Fibroblast of skin of abdomen (primary cell): Measurements from ENCODE around the gene PSMC2. TPM values are rescaled to one million over a fixed set of nuclear protein-coding genes. Genes with fewer than 3 reads are reported as not detected.
A peak's percentile ranks its signal among the peaks of the same experiment; 100 is the strongest.

ENCODE experiments used
- DNase-seq: peaks from one replicate; pipeline ENCODE4 v3.0.0-alpha.2; 2013
- polyA plus RNA-seq, 2 experiments: library from polyadenylated mRNA; unstranded; fragments of 120-200 nt; gene quantifications; one replicate each; pipeline ENCODE4 v1.2.1, GENCODE V29; 2013; ENCODE audit not compliant: insufficient read length in 2 of 2

Gene PSMC2
- 115 TPM for polyA plus RNA-seq (2013, experiment 1 of 2; ENCODE audit: insufficient read length)
- polyA plus RNA-seq (2013, experiment 2 of 2; ENCODE audit: insufficient read length) = 115 TPM

DNA sequence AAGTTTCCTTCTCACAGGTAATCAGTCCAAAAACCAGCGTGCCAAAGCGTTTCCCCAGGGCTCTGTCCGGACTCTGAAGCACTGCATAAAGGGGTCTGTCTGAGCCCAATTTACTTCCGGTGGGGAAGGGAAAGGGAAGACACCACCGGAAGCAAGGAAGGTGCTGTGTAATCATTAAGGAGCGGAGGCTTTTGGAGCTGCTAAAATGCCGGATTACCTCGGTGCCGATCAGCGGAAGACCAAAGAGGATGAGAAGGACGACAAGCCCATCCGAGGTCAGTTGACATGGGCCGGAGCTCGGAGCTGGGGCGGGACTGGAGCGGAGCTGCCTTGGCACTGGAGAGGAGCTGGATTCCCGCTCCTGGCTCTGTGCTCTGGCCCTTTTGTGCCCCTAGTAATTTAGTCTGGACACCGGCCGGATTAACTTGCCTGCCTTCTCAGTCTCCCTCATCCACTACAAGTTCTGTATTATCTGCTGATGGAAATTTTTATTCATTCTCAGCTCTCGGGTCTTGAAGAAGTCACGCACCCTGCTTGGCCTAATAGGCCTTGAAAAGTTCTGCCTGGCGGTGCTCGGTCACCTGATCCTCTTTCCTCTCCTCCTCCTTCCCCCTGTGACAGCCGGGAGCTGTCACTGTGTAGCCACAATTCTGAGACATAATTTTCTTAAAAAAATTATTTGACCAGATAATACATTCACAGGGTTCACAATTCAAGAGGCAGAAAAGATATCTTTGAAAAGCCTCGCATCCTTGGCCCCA lies at the start of gene PSMC2:
PSMC2 (plus strand) TSS at position 137 of the 761 bp plus-strand sequence; CDS start at position 206, 69 bp downstream.
- DNase-seq = peak; percentile 92

GRCh38 chr7:103297837-103298179 lies 49.6 kb upstream of the PSMC2 start:
- no peak for DNase-seq

DNA sequence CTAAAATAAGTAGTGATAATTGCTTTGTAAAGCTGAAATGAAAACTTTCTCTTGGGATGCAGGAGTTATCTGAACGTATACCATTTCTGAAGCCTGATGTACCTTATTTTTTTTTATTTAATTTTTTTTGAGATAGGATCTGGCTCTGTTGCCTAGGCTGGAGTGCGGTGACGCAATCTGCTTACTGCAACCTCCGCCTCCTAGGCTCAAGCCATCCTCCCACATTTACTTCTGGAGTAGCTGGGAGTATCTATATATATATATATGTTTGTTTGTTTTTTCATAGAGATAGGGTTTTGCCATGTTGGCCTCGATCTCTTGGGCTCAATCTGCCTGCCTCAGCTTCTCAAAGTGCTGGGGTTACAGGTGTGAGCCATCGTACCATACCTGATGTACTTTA lies 47.8 kb upstream of the PSMC2 start:
- no peak for DNase-seq

- no peak for DNase-seq
Measured at GRCh38 chr7:103301441-103301840, 46.0 kb upstream of the PSMC2 start.

GRCh38 chr7:103307503-103308231 lies 39.8 kb upstream of the PSMC2 start:
- no peak for DNase-seq

DNA sequence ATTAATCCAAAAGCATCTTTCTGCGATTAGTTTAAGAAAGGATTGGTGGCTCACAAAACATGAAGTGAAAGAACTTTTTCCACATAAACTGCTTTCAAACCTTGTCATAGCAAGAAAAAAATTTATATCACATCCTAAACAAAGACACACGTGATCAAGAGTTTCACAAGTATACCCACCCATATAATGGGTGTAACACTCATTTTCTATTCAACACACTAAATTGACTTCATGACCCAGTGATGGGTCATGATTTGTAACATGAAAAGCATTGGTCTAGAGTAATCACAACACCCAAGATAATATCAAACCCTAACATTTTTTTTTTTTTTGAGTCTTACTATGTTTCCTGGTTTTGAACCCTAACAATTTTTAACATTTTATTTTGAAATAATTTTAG lies 32.6 kb upstream of the PSMC2 start:
- no peak for DNase-seq

- no peak for DNase-seq
Measured at GRCh38 chr7:103316380-103316941, 31.0 kb upstream of the PSMC2 start.

DNA sequence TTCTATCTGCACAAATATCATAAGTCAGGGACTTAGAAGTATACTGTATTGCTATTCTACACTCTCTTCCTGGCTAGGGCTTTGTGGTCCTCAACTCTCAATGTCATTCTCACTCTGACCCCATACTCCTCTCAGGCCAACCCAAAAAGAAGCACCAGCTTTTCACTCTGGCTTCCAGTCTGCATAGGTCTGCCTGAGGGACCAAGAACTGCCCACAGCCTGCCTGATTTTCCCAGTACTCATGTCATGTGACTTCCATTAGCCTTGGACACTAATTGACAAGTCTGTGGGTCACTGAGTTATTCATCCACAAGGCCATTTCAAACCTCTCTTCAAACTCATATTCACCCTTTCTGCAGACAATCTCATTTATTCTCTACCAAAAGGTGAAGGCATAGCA lies 30.4 kb upstream of the PSMC2 start:
- no peak for DNase-seq

GRCh38 chr7:103325744-103326143 lies 21.7 kb upstream of the PSMC2 start:
- DNase-seq = no peak

- DNase-seq = no peak
Measured at GRCh38 chr7:103336761-103337160, 10.7 kb upstream of the PSMC2 start.

DNA sequence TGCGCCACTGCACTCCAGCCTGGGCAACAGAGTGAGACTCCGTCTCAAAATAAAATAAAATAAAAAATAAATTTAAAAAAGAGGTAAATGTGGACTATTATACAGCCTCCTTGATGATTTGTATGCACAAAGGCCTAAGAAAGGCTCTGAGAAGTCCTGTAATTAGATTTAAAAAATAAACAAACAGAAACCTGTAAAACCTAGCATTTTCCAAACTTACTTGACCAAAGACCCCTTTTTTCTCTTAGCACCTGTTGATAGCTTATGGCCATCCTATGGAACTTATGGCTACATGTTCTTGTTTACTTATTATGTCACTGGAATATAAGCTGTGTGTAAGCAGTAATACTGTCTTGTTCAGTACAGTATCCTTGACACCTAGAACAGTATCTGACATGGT lies 8.6 kb upstream of the PSMC2 start:
- no peak for DNase-seq

- no peak for DNase-seq
Measured at GRCh38 chr7:103341466-103341865, 6.0 kb upstream of the PSMC2 start.

DNA sequence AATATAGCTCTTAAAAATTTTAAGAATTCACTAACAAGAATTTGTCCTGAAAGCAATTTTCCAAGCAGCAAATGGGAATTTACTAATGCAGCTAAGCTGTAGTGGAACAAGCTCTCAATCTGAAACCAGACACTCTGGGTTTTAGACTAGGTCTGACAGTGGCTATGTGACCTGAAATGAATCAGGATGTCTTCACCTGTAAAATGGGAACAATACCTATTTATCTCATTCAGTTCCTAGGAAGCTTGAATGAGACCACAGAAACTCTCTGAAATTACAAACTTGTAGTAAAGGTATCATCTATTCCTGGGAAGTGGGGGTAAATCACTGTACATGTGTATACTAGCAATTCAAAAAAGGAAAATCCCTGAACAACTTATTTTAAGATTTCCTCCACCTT lies 4.1 kb upstream of the PSMC2 start:
- no peak for DNase-seq

GRCh38 chr7:103343758-103344452 lies 3.5 kb upstream of the PSMC2 start:
- DNase-seq = peak; percentile 30

GRCh38 chr7:103344453-103345149 lies 2.8 kb upstream of the PSMC2 start, which contains the start of gene DNAJC2:
TSS of gene DNAJC2 (minus strand) at chr7:103344767. CDS start at chr7:103344622, 145 bp downstream.
- DNase-seq = peak; percentile 93

DNA sequence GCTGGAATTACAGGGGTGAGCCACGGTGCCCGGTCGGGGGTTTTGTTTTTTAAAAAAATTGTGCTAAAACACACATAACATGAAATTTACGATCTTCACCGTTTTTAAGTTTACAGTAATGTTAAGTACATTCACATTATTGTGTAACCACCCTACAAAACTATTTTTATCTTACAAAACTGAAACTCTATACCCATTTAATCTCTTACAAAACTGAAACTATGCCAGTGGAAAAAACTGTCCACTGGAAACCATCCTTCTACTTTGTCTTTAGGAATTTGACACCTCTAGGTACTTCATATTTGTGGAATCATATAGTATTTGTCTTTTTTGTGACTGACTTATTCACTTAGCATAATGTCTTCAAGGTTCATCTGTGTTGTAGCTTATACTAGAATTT lies 1.0 kb upstream of the PSMC2 start:
- DNase-seq = no peak

- DNase-seq = no peak
Measured at GRCh38 chr7:103348452-103348851, 1.0 kb downstream of the PSMC2 start.

GRCh38 chr7:103348959-103349358 lies 1.5 kb downstream of the PSMC2 start:
- DNase-seq = no peak

DNA sequence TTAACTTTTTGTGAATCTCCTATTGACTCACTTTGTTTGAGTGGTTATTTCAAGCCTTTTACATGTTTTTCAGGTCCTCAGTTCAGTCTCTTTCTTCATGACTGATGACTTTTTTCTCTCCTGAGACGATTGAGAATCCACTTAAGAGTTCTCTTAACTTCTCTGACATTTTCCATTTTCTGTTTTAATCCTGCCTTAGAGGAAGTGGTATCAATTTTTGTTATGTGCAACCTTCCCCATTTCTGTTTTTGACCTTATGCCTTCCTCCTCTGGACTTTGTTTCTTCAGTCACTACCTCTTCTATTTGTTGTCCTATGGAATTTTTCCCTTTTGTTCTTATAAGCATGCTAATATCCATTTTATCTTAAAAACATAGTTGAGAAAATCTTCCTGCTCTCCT lies 2.4 kb downstream of the PSMC2 start:
- DNase-seq = no peak

GRCh38 chr7:103369432-103369831 lies 22.0 kb downstream of the PSMC2 start:
- DNase-seq = no peak

- DNase-seq = no peak
Measured at GRCh38 chr7:103373866-103374643, 26.6 kb downstream of the PSMC2 start.
